ENCODE results near the gene NFATC2. TPM values are rescaled to one million over a fixed set of nuclear protein-coding genes. Genes with fewer than 3 reads are reported as not detected.

Gene NFATC2
- total RNA-seq, 2 donors from 2014 or later, result 11.9 to 24.5 TPM

DNA sequence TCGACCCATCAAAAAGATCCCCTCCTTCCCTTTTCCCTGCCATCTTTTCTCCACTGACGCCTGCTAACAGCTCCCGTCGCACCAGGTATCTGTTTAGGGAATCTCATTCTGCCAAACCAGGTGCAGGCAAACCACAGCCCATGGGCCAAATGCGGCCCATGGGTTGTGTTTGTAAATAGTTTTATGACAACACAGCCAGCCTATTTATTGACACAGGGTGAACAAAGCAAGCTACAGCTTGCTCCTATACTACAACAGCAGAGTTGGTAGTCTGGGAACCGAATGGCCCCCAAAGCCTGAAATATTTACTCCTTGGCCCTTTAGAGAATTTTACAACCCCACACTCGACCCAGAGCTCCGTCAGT lies 16.4 kb downstream of the NFATC2 start:
- Histone ChIP-seq H3K27ac (no peak overlapping the region), H3K36me3 (no peaks in the 10 kb centered on the region), H3K4me1 (ENCODE audit: control insufficient read depth in 1 of 2, low read depth in 2 of 2) (peaks cover 12 to 13% of the 10 kb centered on the region in 2 donors), H3K9me3 (no peaks in the 10 kb centered on the region), H3K27me3 (replicated peaks; ENCODE audit: insufficient read depth) (no peaks in the 10 kb centered on the region), H3K4me3 (peak overlapping the region; percentile 33)
- TF ChIP-seq, protein P1, sequence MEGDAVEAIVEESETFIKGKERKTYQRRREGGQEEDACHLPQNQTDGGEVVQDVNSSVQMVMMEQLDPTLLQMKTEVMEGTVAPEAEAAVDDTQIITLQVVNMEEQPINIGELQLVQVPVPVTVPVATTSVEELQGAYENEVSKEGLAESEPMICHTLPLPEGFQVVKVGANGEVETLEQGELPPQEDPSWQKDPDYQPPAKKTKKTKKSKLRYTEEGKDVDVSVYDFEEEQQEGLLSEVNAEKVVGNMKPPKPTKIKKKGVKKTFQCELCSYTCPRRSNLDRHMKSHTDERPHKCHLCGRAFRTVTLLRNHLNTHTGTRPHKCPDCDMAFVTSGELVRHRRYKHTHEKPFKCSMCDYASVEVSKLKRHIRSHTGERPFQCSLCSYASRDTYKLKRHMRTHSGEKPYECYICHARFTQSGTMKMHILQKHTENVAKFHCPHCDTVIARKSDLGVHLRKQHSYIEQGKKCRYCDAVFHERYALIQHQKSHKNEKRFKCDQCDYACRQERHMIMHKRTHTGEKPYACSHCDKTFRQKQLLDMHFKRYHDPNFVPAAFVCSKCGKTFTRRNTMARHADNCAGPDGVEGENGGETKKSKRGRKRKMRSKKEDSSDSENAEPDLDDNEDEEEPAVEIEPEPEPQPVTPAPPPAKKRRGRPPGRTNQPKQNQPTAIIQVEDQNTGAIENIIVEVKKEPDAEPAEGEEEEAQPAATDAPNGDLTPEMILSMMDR (IDR thresholded peaks at IDR 0.05), result no peak
- ATAC-seq (ENCODE audit: insufficient number of reproducible peaks, low FRiP score, low read depth) (no peak), DNase-seq (ENCODE audit: low spot score) (no peak)

DNA sequence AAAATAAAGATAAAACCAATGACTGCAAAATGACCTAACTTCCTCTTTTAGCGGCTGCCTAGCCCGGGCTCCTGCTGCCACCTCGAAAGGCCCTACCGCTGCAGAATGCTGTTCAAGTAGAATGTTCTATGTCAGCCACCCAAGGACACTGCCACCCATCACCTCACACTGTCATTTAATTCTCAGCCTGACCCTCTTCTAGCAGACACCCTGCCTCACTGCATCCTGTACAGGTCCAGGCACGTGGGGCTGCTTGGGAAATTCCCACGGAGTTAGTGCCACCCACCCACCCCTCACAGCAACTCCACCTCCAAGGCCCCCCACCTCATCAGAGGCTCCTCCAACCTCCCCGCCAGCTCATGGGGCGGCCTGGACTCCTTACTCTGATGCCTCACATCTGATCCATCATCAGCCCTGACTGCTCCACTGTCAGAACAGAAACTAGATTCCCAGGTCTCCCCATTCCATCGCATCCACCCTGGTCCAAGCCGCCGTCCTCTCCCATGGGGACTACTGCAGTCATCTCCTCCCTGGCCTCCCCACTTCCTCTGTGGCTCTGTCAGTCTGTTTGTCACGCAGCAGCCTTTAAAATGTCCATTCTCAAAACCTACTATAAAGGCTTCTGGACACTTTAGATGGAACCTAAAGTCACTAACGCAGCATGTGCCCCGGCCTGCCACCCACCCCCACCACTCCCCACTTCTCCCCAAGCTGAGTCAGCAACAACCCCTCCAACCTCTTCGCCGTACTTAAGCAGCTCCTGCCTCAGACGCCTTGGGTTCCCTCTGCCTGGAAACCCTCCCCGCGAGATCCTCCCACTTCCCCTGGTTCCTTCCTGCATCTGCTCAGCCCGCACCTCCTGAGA lies 17.0 kb downstream of the NFATC2 start:
- no peak for ATAC-seq (ENCODE audit: insufficient number of reproducible peaks, low FRiP score, low read depth)
- H3K9me3 ChIP-seq, result no peaks in the 10 kb centered on the region
- no peak for DNase-seq (ENCODE audit: low spot score)
- H3K4me3 ChIP-seq, result peak overlapping the region; percentile 33
- H3K36me3 ChIP-seq, result no peaks in the 10 kb centered on the region
- H3K4me1 ChIP-seq (ENCODE audit: control insufficient read depth in 1 of 2, low read depth in 2 of 2), result peaks cover 12 to 13% of the 10 kb centered on the region in 2 donors
- H3K27me3 ChIP-seq (replicated peaks; ENCODE audit: insufficient read depth), result no peaks in the 10 kb centered on the region
- TF ChIP-seq, protein P1 (IDR thresholded peaks at IDR 0.05), result no peak
- no peak overlapping the region for H3K27ac ChIP-seq

DNA sequence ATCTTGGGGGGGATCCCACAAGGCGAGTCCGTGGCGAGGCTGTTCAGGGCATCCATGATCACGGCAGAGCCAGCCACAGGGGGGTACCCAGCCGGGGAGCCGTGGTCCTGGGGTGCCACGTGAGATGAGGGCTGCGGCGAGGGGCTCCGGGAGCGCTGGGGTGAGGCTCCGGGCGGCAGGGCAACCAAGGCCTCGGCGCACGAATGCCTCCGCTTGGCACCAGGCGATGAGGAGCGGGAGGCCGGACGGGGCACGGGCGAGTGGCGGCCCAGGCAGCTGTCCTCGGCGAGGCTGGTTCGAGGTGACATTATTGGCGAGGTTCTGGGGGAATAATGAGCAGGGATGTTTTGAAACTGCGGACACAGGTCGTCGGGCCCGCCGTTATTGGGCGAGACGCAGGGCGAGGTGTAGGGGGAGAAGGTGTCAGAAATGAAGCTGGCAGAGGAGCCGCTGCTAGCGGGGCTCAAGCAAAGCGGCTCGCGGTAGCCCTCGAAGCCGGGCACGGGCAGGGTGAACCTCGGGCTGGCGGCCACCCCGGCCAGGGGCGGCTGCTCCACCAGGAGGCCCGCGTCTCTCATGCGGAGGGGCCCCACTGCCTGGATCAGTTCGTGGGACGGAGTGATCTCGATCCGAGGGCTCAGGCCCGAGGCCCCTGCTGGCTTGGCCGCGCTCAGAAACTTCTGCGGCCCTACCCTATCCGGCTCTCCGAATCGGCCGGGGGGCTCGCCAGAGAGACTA lies 19.1 kb downstream of the NFATC2 start:
- no peak overlapping the region for H3K27ac ChIP-seq
- no peaks in the 10 kb centered on the region for H3K9me3 ChIP-seq
- DNase-seq (ENCODE audit: low spot score) (no peak), ATAC-seq (ENCODE audit: insufficient number of reproducible peaks, low FRiP score, low read depth) (no peak)
- no peaks in the 10 kb centered on the region for H3K4me1 ChIP-seq (ENCODE audit: control insufficient read depth in 1 of 2, low read depth in 2 of 2)
- TF ChIP-seq, protein P1 (IDR thresholded peaks at IDR 0.05), result no peak
- no peaks in the 10 kb centered on the region for H3K36me3 ChIP-seq
- H3K27me3 ChIP-seq (replicated peaks; ENCODE audit: insufficient read depth), result no peaks in the 10 kb centered on the region
- H3K4me3 ChIP-seq, result no peak overlapping the region

DNA sequence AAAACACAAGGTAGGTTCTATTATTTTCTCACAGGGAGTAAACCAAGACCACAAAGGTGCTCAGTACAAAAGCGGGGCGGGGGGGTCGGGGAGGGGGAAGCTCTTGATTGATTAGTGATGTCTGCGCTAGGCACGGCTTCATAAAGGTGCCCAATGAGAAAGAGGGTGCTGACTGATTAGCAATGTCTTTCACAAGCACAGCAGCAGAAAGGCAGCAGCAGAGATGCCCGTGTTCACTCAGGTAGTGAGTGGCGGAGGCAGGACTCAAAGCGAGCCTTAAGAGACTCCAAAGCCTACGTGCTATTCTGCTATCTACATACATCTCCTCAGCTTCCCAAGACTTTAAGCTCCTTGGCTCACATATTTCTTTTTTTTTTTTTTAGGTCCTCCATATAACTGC lies 20.3 kb downstream of the NFATC2 start:
- TF ChIP-seq, protein P1 (IDR thresholded peaks at IDR 0.05), result no peak
- H3K36me3 ChIP-seq, result no peaks in the 10 kb centered on the region
- H3K4me3 ChIP-seq, result no peak overlapping the region
- H3K9me3 ChIP-seq, result no peaks in the 10 kb centered on the region
- DNase-seq (ENCODE audit: low spot score) (no peak), ATAC-seq (ENCODE audit: insufficient number of reproducible peaks, low FRiP score, low read depth) (no peak)
- no peak overlapping the region for H3K27ac ChIP-seq
- H3K27me3 ChIP-seq (replicated peaks; ENCODE audit: insufficient read depth), result no peaks in the 10 kb centered on the region
- H3K4me1 ChIP-seq (ENCODE audit: control insufficient read depth in 1 of 2, low read depth in 2 of 2), result no peaks in the 10 kb centered on the region

DNA sequence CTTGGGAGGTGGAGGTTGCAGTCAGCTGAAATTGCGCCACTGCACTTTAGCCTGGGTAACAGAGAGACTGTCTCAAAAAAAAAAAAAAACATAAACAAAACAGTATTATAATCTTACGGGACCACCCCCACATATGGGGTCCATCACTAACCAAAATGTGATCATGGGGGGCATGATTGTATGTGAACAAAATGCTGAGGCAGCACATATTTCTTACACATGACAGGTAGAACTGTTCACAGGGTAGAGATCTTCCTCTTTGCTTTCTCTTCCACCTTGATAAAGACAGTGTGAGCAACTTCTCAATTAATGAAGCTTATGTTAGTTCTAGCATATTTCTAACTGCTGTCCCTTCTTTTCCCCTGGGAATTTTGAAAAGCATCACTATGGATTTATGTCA lies 24.7 kb downstream of the NFATC2 start:
- H3K27ac ChIP-seq, result no peak overlapping the region
- TF ChIP-seq, protein P1 (IDR thresholded peaks at IDR 0.05), result no peak
- no peaks in the 10 kb centered on the region for H3K27me3 ChIP-seq (replicated peaks; ENCODE audit: insufficient read depth)
- H3K4me1 ChIP-seq (ENCODE audit: control insufficient read depth in 1 of 2, low read depth in 2 of 2), result no peaks in the 10 kb centered on the region
- ATAC-seq (ENCODE audit: insufficient number of reproducible peaks, low FRiP score, low read depth) (no peak), DNase-seq (ENCODE audit: low spot score) (no peak)
- H3K9me3 ChIP-seq, result no peaks in the 10 kb centered on the region
- H3K36me3 ChIP-seq, result peaks cover 8% of the 10 kb centered on the region
- H3K4me3 ChIP-seq, result no peak overlapping the region
